HG03565 (cell line): ENCODE measurements around the gene ZNF213.

Experiments used
- ATAC-seq: cut with Tn5 transposase; IDR thresholded peaks from one replicate; pipeline ENCODE4 v1.9.1; 2021; ENCODE audit warnings: mild to moderate bottlenecking, moderate library complexity; ENCODE audit not compliant: unreplicated experiment

The ZNF213 gene

GRCh38 chr16:3147757-3148104 is 12.9 kb downstream of the ZNF213 start:
- no peak for ATAC-seq

- ATAC-seq: no peak
Observed at GRCh38 chr16:3148256-3149192, 13.7 kb downstream of the ZNF213 start.

- no peak for ATAC-seq
Observed at GRCh38 chr16:3149193-3149530, 14.3 kb downstream of the ZNF213 start.

- ATAC-seq: no peak
Observed at GRCh38 chr16:3149630-3150345, 15.0 kb downstream of the ZNF213 start.

GRCh38 chr16:3150346-3151218 is 15.8 kb downstream of the ZNF213 start:
- ATAC-seq: peak; percentile 75

GRCh38 chr16:3152027-3152276 is 17.1 kb downstream of the ZNF213 start:
- ATAC-seq: no peak

GRCh38 chr16:3152277-3152990 is 17.6 kb downstream of the ZNF213 start:
- no peak for ATAC-seq

- ATAC-seq: no peak
Observed at GRCh38 chr16:3152991-3153368, 18.2 kb downstream of the ZNF213 start.

- ATAC-seq: no peak
Observed at GRCh38 chr16:3155181-3155580, 20.4 kb downstream of the ZNF213 start.

- no peak for ATAC-seq
Observed at GRCh38 chr16:3155972-3156371, 21.1 kb downstream of the ZNF213 start.

- no peak for ATAC-seq
Observed at GRCh38 chr16:3157229-3158025, 22.6 kb downstream of the ZNF213 start.

GRCh38 chr16:3158026-3158509 is 23.2 kb downstream of the ZNF213 start:
- ATAC-seq: no peak

GRCh38 chr16:3158510-3159314 is 23.9 kb downstream of the ZNF213 start:
- ATAC-seq: no peak

GRCh38 chr16:3161235-3162018 is 26.6 kb downstream of the ZNF213 start:
- no peak for ATAC-seq

- no peak for ATAC-seq
Observed at GRCh38 chr16:3164121-3164991, 29.5 kb downstream of the ZNF213 start.

- no peak for ATAC-seq
Observed at GRCh38 chr16:3165111-3165822, 30.4 kb downstream of the ZNF213 start.

- ATAC-seq: no peak
Observed at GRCh38 chr16:3166505-3166886, 31.7 kb downstream of the ZNF213 start.
